HG03432 (cell line): ENCODE measurements around the gene PARD3B.

Experiments used
- ATAC-seq: cut with Tn5 transposase; IDR thresholded peaks from one replicate; pipeline ENCODE4 v1.9.1; 2021; ENCODE audit warnings: mild to moderate bottlenecking, moderate library complexity; ENCODE audit not compliant: unreplicated experiment

The PARD3B gene

DNA sequence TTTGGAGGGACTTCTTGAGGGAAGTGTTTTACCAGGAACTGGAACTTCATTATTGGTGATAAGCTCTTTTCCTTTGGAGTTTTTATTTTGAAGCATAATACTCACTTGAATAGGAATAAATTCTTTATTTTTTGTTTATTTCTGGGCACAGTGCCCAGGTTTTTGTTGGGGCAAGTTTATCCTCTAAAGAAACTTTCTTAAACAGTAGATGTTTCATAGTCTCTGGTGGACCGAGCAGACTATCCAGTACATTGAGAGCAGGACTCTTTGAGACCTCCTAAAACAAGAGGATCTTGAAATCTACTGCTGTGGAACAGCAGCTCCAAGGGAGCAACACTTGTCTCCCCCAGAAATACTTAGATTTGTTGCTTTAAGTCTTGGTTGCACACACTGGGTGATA is 109.4 kb downstream of the PARD3B start:
- ATAC-seq = no peak

DNA sequence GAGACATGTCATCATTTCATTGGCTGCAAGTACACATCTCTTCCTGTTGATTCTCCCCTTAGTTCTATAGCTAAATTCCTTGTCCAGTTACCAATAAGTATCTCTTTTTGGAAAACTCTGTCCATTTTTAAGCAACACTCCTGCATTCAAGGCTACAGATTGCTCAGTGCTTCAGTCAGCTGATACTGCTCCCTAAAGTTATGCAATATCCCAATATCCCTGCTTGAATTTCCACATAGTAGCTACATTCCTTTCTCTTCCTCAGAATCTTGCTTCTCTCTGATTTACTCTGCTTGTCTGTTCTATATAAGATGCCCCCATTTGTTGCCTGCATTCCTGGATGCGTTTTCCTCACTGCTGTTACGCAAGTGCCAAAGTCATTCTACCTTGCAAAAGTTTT is 109.8 kb downstream of the PARD3B start:
- ATAC-seq = no peak

- ATAC-seq = no peak
These were observed 110.4 kb downstream of the PARD3B start for GRCh38 chr2:204655626-204656025.

GRCh38 chr2:204657024-204657423 is 111.7 kb downstream of the PARD3B start:
- ATAC-seq = no peak

GRCh38 chr2:204662956-204663355 is 117.7 kb downstream of the PARD3B start:
- no peak for ATAC-seq

DNA sequence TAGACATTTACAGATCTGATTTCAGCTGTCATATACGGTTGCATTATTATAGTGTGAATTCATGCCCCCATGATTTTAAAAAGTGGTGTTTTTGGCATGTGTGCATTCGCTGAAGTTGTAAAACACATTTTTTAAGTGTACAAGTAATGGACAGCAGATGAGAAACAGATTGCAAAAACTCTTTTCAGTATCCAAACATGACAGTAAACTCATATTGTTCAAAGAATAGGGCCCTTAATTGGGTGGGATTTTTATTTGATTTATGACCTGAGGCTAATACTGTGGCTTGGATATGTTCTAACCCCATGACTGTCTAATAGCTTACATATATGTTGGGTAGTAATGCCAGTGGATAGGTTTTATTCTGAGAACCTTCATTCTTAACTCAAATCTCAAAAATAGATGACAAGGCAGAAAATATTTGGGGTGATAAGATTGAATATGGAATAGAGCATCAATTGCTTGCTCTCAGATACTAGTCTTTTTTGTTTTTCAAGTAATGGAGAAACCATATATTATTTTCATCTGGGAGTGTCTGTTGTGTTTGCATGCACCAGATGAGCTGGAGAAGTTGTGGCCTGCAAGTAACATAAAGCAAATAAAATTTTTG is 118.6 kb downstream of the PARD3B start:
- no peak for ATAC-seq

DNA sequence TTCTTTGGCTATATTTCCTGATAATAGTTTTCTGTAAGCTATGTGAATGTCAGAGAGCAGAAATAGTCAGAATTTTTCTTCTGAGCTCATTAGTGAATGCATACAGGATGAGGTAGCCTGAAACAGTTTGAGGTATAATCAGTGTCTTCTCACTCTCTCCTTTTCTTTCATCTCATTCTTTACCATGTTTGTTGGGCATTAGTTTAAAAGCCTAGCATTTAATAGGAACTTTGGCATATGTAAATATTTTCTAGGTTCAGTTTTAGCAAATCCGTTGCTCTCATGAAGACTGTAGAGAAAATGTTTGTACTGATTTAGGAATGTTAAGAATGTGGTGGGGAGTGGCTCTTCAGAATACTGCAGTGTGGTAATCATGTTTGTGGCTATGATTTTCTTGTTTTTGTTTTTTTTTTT is 119.4 kb downstream of the PARD3B start:
- no peak for ATAC-seq

DNA sequence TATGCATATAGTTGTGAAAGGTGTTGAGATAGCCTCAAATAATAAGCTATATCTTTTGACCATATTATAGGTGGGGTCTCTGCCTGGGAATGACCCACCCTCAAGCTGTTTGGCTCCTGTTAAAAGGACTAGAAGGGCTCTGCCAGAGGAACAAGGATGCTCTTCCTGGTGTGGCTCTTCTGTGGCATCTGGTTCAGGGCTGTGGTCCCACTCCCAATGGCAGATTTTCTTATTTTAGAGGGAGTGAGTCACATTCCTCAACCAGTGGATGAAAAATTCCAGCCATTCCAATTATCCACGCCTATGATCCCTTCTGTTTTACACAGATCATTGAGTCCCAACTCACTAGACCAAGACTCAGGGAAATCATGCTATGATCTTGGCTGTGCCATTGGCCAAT is 119.9 kb downstream of the PARD3B start:
- ATAC-seq = no peak

- ATAC-seq = no peak
These were observed 120.5 kb downstream of the PARD3B start for GRCh38 chr2:204665771-204666170.

- no peak for ATAC-seq
These were observed 122.7 kb downstream of the PARD3B start for GRCh38 chr2:204667990-204668389.

- no peak for ATAC-seq
These were observed 124.1 kb downstream of the PARD3B start for GRCh38 chr2:204669382-204669781.

DNA sequence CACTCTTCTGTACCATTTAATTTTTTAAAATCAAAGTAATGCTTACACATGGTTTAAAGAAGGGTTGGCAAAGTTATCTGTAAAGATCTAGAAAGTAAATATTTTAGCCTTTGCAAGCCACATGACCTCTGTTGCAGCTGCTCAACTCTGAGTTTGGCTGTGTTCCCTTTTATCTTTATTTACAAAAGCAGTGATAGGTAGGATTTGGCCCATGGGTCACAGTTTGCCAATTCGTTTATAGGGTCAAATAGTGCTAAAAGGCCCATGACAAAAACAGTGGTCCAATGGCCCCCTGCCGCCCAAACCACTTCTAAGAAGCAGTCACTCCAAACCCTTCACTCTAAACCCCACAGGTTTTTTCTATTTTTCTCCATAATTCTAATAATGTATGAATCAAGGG is 124.8 kb downstream of the PARD3B start:
- ATAC-seq = no peak

DNA sequence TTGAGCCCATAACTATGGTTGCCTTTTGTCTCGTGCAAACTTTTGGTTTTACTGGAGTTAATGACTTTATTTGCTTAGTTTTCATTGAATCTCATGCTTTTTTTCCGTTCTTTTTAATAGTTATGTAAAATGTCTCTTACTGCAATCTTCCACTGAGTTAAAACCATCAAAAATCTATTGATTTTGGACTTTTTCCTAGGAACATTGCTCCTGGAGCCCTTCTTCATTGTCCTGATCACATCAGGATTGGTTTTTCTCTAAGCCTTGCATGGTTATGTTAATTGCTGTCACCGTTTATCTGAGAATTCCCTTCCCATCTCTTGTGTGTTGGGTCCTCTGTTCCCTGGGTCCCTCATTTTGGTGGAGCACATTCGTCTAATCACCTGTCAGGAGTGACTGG is 125.5 kb downstream of the PARD3B start:
- ATAC-seq = no peak

GRCh38 chr2:204672772-204673171 is 127.5 kb downstream of the PARD3B start:
- ATAC-seq = no peak

- no peak for ATAC-seq
These were observed 128.6 kb downstream of the PARD3B start for GRCh38 chr2:204673877-204674276.

GRCh38 chr2:204678031-204678430 is 132.8 kb downstream of the PARD3B start:
- no peak for ATAC-seq

DNA sequence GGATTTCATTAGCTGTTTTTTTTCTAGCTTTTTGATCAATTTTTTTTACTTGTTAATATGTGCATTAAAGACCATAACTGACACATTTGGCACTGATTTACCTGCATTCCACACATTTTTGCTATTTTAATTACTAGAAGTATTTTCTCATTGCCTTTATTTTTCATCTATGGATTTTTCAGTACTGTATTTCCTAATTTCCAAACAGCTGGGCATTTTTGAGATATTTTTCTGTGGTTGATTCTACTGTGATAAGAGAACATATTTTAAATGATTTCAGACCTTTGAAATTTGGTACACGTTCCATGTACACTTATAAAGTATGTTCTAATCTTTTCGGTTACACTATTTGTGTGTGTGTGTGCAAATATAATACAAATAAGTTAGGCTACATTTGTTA is 135.3 kb downstream of the PARD3B start:
- ATAC-seq = no peak

DNA sequence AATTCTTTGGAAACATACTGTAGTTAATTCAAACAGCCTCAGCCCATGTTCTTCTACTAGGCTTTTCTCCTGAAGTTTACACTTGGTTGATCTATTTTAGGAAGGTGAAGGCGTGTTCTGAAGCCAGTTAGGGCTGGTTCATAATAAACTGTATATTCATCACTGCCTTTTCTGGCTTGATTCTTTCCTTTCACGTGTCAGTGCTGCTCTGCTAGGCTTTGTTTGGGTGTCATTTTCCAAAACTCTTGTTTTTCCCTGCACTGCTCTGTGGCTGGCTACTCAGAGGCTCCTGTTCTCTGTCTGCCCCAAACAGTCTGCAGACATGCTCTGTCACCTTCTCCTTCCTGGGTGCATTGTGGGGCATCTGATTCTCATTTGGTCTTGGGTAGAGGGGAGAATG is 136.1 kb downstream of the PARD3B start:
- no peak for ATAC-seq

DNA sequence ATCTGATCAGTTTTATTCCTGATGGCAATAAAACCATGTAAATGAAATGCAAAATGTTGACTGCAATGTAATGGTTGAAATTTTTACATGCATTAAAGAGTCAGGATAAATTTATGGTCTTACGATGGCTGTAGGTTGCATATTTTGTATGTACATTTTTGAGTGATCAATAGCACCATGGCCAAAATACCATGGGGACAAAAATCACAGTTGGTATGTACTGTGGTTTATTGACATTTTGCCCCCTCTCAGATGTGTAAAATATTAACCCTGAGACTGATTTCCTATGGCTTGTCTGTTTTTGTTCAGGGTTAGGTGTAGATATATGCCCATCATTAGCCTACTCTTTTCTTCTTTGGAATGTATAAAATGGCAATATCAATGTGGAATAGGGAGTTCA is 138.1 kb downstream of the PARD3B start:
- no peak for ATAC-seq

- no peak for ATAC-seq
These were observed 141.1 kb downstream of the PARD3B start for GRCh38 chr2:204686406-204686805.

GRCh38 chr2:204687776-204688175 is 142.5 kb downstream of the PARD3B start:
- ATAC-seq = no peak

DNA sequence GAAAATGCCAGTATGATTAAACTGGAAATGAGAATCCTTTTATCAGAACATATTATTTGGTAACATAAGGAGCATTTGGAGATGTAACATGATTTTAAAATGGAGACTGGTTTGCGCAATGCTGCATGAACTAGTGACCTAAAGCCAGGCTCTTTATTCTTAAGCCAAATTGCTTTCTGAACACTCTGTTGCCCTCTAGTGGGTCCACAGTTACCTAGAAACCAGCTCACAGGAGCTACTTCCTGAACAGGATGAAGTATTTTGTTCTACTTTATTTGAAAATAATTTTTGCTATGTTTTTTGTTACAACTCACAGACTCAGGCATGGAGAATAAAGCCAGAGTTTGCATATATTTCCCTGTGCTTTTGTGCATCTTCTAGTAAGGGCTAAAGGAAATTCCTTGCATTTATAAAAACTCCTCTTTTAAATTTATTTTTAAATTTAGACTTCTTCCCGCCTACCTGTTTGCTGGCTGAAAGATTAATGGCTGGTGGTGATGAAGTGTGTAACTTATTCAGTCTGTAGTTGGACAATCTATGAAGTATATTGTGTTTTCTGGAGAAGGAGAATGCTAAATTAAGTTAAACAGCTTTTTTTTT is 146.7 kb downstream of the PARD3B start:
- peak; percentile 62 for ATAC-seq

GRCh38 chr2:204692790-204693189 is 147.5 kb downstream of the PARD3B start:
- ATAC-seq = no peak
